Activated CD4-positive, alpha-beta T cell treated with anti-CD3 and anti-CD28 coated beads for 36 hours (primary cell): ENCODE results near the gene CCNC. TPM values are rescaled to one million over a fixed set of nuclear protein-coding genes. Genes with fewer than 3 reads are reported as not detected.

Experiments used
- ATAC-seq: fragments of 200-7000 bp; cut with Tn5 transposase; one replicate; pipeline ENCODE4 v1.10.0; 2021; ENCODE audit warnings: mild to moderate bottlenecking, moderate library complexity
- CTCF ChIA-PET: fragments of 350-600 bp; sonication (Branson Sonifier 250); formaldehyde crosslinking; loops from one replicate; lab custom pipeline; 2021; ENCODE audit warnings: antibody characterized with exemption; lab: Charles Lee
- POLR2A ChIA-PET: fragments of 350-600 bp; sonication (Branson Sonifier 250); formaldehyde crosslinking; loops from one replicate; lab custom pipeline; 2021; ENCODE audit warnings: antibody characterized with exemption, inconsistent platforms; lab: Charles Lee
- DNase-seq: peaks from one replicate; pipeline ENCODE4 v3.0.0-alpha.2; 2020
- H3K27ac Mint-ChIP-seq: one replicate; pipeline ENCODE4 v1.8.0; 2021; ENCODE audit warnings: mixed read lengths
- H3K27me3 Mint-ChIP-seq: one replicate; pipeline ENCODE4 v1.8.0; 2021; ENCODE audit warnings: mixed read lengths
- H3K36me3 Mint-ChIP-seq: one replicate; pipeline ENCODE4 v1.8.0; 2021; ENCODE audit warnings: low read depth, mixed read lengths
- H3K4me1 Mint-ChIP-seq: one replicate; pipeline ENCODE4 v1.8.0; 2021; ENCODE audit warnings: mixed read lengths
- H3K4me3 Mint-ChIP-seq: one replicate; pipeline ENCODE4 v1.8.0; 2021; ENCODE audit warnings: mild to moderate bottlenecking, moderate library complexity, mixed read lengths
- H3K9me3 Mint-ChIP-seq: one replicate; pipeline ENCODE4 v1.8.0; 2021; ENCODE audit warnings: low read depth, mixed read lengths
- intact Hi-C, 2 experiments: fragments of 100-400 bp; cut with DNase I in 1 of 2; cut with micrococcal nuclease in 1 of 2; formaldehyde crosslinking; loops; one replicate each; pipeline versions ENCODE4 v1.14.2 to v1.15.1; 2022 to 2024; cut with DNase I, micrococcal nuclease
- total RNA-seq, 2 experiments: library from RNA; stranded (reverse); gene quantifications; one replicate each; pipeline ENCODE4 v1.2.3, GENCODE V29; 2021

CCNC gene
- total RNA-seq, 2 experiments from 2014 or later, result 50.7 to 67.3 TPM

DNA sequence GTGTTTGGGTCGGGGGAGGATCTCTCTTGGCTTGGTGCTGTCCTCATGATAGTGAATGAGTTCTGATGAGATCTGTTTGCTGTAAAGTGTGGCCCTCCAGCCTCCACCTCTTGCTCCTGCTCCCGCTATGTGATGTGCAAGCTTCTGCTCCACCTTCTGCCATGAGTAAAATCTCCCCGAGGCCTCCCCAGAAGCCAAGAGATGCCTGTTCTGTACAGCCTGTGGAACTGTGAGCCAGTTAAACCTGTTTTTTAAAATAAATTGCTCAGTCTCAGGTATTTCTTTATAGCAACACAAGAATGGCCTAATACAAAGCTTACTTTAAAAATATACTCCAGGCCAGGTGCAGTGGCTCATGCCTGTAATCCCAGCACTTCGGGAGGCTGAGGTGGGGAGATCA lies 11.3 kb upstream of the CCNC start:
- peaks cover 21% of the 10 kb centered on the region for H3K27me3 Mint-ChIP-seq
- ATAC-seq, result no peak

DNA sequence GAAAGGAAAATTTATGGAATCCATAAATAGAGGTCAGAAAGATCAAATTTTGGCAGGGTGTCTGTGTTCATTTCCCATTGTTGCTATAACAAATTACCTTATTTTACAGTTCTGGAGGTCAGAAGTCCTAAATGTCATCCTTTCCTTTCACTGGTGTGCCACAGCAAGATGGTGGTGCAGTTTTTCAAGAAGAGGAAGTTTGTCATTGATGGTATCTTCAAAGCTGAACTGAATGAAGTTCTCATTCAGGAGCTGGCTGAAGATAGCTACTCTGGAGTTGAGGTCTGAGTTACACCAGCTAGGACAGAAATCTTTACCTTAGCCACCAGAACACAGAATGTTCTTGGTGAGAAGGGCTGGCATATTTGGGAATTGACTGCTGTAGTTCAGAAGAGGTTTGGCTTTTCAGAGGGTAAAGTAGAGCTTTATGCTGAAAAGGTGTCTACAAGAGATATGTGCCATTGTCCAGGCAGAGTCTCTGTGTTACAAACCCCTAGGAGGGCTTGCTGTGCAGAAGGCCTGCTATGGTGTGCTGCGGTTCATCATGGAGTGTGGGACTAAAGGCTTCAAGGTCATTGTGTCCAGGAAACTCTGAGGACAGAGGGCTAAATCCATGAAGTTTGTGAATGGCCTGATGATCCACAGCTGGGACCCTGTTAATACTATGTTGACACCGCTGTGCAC lies 7.2 kb upstream of the CCNC start:
- no peak overlapping the region for H3K4me3 Mint-ChIP-seq
- intact Hi-C loops, result no loop called here
- no peak for DNase-seq
- no peak for ATAC-seq
- POLR2A ChIA-PET, result no interaction called here
- H3K4me1 Mint-ChIP-seq, result no peaks in the 10 kb centered on the region
- CTCF ChIA-PET, result interaction anchor here (1.4 to 2.7 kb wide), 2 partner anchors 11 to 141 kb away, joined by 4 to 19 read pairs; no protein-coding TSS in a partner anchor
- no peaks in the 10 kb centered on the region for H3K9me3 Mint-ChIP-seq
- H3K36me3 Mint-ChIP-seq, result no peaks in the 10 kb centered on the region
- no peak overlapping the region for H3K27ac Mint-ChIP-seq
- peaks cover 9% of the 10 kb centered on the region for H3K27me3 Mint-ChIP-seq

More for the DNA sequence above, 11.3 kb upstream of the CCNC start:
- Mint-ChIP-seq H3K4me3 (no peak overlapping the region), H3K36me3 (no peaks in the 10 kb centered on the region), H3K27ac (no peak overlapping the region), H3K4me1 (no peaks in the 10 kb centered on the region), H3K9me3 (no peaks in the 10 kb centered on the region)
- no peak for DNase-seq
- intact Hi-C loops, result no loop called here
- POLR2A ChIA-PET, result no interaction called here
- CTCF ChIA-PET, result no interaction called here

DNA sequence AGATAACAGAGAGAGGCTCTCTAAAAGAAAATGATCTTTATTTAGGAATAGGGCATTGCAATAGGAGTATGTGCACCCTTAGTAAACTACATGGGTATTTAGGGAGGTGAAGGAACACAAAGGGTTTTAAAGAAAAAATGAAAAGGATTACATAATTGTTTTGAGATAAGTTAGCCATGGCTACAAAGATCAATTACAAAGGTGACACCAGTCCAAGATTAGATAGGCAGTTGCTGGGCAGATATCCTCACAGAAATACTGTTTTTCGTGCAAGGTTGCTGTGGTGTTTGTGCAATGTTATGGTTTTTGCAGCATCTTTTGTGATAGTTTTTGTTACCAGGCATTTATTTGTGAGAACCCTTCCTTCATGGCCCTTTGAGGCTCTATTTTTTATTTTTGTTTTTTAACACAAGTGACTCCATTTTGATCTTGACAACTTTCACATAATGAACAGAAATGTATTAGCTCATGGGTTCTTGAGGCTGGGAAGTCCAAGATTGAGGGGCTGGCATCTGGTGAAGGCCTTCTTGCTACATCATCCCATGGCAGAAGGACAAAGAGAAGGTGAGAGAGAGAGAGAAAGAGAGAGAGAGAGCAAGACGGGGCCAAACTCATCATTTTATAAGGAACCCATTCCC lies 5.6 kb upstream of the CCNC start:
- ChIA-PET POLR2A (no interaction called here), CTCF (interaction anchor here (0.8 to 1.4 kb wide), 4 partner anchors 12 to 141 kb away, joined by 4 read pairs; no protein-coding TSS in a partner anchor)
- no peaks in the 10 kb centered on the region for H3K9me3 Mint-ChIP-seq

DNA sequence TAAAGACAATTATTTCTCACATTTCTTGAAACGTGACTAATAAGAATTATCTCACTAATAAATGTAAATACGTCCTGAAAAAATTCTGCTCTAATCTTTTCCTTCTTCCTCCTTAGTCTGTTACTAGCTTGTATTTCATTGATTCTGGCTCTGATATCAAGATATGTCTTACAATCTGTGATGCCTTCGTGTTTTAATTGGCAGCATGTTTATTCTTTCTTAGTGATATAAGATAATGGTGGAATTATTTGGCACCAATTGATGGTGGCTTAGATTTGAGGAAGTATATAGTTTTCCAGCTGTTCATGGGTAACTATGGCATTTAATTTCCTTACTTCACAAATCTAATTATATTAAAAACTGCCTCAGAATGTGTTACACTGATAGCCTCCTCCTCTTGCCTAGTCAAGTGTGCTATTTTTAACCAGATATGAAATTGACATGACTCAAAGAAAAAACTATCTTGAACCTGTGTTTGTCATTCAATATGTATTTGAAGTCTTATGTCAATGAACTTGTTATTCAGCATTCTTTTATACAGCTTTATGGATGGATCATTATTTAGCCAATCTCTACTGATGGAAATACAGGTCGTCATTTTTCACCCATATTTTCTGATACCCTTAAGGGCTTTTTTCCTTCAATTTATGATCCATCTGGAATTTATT lies 5.3 kb downstream of the CCNC start:
- CTCF ChIA-PET, result interaction anchor here (1.0 to 1.5 kb wide), 4 partner anchors 10 to 183 kb away, joined by 3 to 5 read pairs (median 3); no protein-coding TSS in a partner anchor
- no peak for ATAC-seq
- no peak for DNase-seq
- intact Hi-C loops, result no loop called here
- POLR2A ChIA-PET, result no interaction called here
- no peaks in the 10 kb centered on the region for H3K9me3 Mint-ChIP-seq
- H3K27ac Mint-ChIP-seq, result no peak overlapping the region
- H3K36me3 Mint-ChIP-seq, result peaks cover 16% of the 10 kb centered on the region
- H3K4me3 Mint-ChIP-seq, result no peak overlapping the region
- peaks cover 26% of the 10 kb centered on the region for H3K4me1 Mint-ChIP-seq
- H3K27me3 Mint-ChIP-seq, result no peaks in the 10 kb centered on the region

More for the DNA sequence above, 5.6 kb upstream of the CCNC start:
- intact Hi-C loops, result no loop called here
- peaks cover 3% of the 10 kb centered on the region for H3K27me3 Mint-ChIP-seq
- H3K36me3 Mint-ChIP-seq, result no peaks in the 10 kb centered on the region
- H3K4me3 Mint-ChIP-seq, result no peak overlapping the region
- DNase-seq (no peak), ATAC-seq (no peak)
- no peaks in the 10 kb centered on the region for H3K4me1 Mint-ChIP-seq
- H3K27ac Mint-ChIP-seq, result no peak overlapping the region

DNA sequence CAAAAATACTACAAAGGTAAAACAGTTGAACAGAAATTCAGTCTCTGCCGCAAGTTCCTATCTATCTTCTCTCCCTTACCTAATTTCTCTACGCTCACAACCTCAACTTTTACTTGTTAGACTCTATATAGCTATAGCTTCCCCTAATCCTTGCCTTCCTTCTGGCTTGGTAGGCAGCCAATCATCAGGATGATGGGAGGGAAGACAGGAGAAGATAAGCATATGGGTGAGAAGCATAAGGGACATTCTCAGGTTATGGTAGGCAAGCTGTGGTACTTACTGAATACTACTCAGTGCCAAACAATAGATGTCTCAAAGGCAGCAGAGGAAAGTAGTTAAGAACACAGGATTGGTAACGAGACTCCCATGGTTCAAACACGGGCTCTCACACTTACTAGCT lies 7.8 kb downstream of the CCNC start:
- Mint-ChIP-seq H3K27me3 (no peaks in the 10 kb centered on the region), H3K4me1 (peaks cover 9% of the 10 kb centered on the region), H3K27ac (no peak overlapping the region), H3K4me3 (no peak overlapping the region), H3K36me3 (peaks cover 33% of the 10 kb centered on the region), H3K9me3 (no peaks in the 10 kb centered on the region)
- ChIA-PET CTCF (interaction anchor here (0.5 kb wide), 1 partner anchor 8 kb away, joined by 3 read pairs; the partner anchor contains the start of gene CCNC), POLR2A (no interaction called here)
- no peak for ATAC-seq
- intact Hi-C loops, result no loop called here
- no peak for DNase-seq

DNA sequence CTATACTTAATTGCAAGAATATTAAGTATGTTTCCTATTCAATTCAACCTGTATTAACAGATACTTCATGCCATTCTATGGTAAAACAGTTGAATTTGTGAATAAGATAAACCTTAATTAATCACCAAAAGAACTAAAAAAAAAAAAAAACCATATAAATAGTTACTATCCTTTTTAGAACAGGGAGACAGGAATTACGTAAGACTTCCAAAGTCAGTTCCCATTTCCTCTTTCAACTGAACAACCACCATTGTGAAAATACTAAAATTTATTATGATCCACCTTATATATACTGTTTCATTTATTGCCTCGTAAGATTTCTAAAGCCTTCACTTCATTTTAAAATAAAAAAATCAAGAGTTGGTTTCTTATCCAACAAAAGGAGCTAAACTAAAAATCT lies 9.4 kb downstream of the CCNC start:
- H3K27ac Mint-ChIP-seq, result no peak overlapping the region
- DNase-seq (no peak), ATAC-seq (no peak)
- no peak overlapping the region for H3K4me3 Mint-ChIP-seq
- peaks cover 4% of the 10 kb centered on the region for H3K4me1 Mint-ChIP-seq
- H3K9me3 Mint-ChIP-seq, result no peaks in the 10 kb centered on the region
- H3K27me3 Mint-ChIP-seq, result no peaks in the 10 kb centered on the region
- H3K36me3 Mint-ChIP-seq, result peaks cover 43% of the 10 kb centered on the region
- intact Hi-C loops, result no loop called here
- ChIA-PET POLR2A (no interaction called here), CTCF (interaction anchor here (0.7 to 1.0 kb wide), 3 partner anchors 9 to 39 kb away, joined by 4 to 7 read pairs (median 4); no protein-coding TSS in a partner anchor)

DNA sequence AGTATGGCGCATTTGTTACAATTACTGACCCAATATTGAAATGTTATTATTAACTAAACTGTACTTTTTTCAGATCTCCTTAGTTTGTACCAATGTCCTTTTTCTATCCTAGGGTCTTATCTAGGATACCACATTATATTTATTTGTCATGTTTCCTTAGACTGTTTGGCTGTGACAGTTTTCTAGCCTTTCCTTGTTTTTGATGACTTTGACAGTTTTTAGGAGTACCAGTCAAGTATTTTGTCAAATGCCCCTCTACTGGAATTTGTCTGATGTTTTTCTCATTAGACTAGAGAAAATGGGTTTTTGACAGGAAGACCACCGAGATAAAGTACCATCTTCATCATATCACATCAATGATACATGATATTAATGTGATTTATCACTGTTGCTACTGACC lies 14.6 kb downstream of the CCNC start:
- H3K9me3 Mint-ChIP-seq, result no peaks in the 10 kb centered on the region
- intact Hi-C loops, result no loop called here
- H3K4me1 Mint-ChIP-seq, result no peaks in the 10 kb centered on the region
- ChIA-PET POLR2A (no interaction called here), CTCF (interaction anchor here (1.2 kb wide), 1 partner anchor 119 kb away, joined by 3 read pairs; no protein-coding TSS in a partner anchor)
- DNase-seq, result no peak
- H3K4me3 Mint-ChIP-seq, result no peak overlapping the region
- H3K27ac Mint-ChIP-seq, result no peak overlapping the region
- ATAC-seq, result no peak
- peaks cover 41% of the 10 kb centered on the region for H3K36me3 Mint-ChIP-seq
- no peaks in the 10 kb centered on the region for H3K27me3 Mint-ChIP-seq

DNA sequence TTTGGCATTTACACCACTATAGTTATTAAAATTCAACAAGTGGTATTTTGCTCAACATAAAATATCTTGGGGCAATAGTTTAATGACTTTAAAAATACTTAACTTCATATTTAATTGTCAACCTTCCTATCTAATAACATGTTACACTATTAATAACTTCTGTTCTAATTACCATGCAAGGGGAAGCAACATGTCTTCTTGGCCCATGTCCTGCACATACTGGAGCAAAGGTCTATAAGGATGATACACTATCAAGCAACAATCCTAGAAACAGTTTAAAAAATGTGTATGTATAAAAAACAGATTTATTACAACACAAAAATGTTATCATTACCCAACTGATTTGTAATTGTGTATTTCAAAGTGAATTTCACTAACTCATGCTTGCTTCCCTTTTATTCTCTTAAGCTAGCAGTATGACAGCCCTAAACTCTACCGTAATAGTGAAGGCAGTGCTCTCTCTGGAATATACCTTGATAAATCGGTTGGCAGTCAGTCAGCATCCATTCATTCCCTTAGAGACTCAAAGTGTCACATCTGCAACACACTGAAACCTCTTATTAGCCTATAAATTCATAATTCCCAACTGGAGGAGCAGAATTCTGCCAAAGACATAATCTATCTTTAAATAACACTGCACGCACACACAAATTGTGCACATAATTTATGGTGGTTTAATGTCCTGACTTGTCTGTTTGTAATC lies 18.3 kb downstream of the CCNC start:
- DNase-seq (no peak), ATAC-seq (no peak)
- Mint-ChIP-seq H3K27me3 (no peaks in the 10 kb centered on the region), H3K9me3 (no peaks in the 10 kb centered on the region), H3K27ac (no peak overlapping the region), H3K4me1 (no peaks in the 10 kb centered on the region), H3K4me3 (no peak overlapping the region), H3K36me3 (peaks cover 37% of the 10 kb centered on the region)
- POLR2A ChIA-PET, result no interaction called here
- CTCF ChIA-PET, result interaction anchor here (0.9 to 1.4 kb wide), 2 partner anchors 9 to 17 kb away, joined by 4 to 5 read pairs; no protein-coding TSS in a partner anchor
- intact Hi-C loops, result no loop called here

DNA sequence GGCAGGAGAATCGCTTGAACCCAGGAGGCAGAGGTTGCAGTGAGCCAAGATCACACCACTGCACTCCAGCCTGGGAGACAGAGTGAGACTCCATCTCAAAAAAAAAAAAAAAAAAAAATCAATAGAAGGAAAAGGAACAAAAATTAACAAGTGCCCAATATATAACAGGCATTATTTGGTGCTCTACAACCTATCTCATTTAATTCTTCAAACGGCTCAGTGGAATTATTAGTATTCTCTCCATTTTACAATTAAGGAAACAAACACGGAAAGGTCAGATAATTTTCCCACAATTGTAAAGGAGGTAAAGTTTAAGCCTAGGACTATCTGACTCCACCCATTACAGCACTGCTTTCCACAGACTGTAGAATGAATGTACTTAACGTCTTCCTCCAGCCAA lies 19.8 kb downstream of the CCNC start:
- DNase-seq (no peak), ATAC-seq (no peak)
- H3K27me3 Mint-ChIP-seq, result no peaks in the 10 kb centered on the region
- H3K27ac Mint-ChIP-seq, result no peak overlapping the region
- CTCF ChIA-PET, result interaction anchor here (0.6 to 1.4 kb wide), 2 partner anchors 16 to 107 kb away, joined by 3 to 5 read pairs; no protein-coding TSS in a partner anchor
- H3K4me3 Mint-ChIP-seq, result no peak overlapping the region
- POLR2A ChIA-PET, result no interaction called here
- H3K9me3 Mint-ChIP-seq, result no peaks in the 10 kb centered on the region
- intact Hi-C loops, result no loop called here
- peaks cover 36% of the 10 kb centered on the region for H3K36me3 Mint-ChIP-seq
- H3K4me1 Mint-ChIP-seq, result no peaks in the 10 kb centered on the region

DNA sequence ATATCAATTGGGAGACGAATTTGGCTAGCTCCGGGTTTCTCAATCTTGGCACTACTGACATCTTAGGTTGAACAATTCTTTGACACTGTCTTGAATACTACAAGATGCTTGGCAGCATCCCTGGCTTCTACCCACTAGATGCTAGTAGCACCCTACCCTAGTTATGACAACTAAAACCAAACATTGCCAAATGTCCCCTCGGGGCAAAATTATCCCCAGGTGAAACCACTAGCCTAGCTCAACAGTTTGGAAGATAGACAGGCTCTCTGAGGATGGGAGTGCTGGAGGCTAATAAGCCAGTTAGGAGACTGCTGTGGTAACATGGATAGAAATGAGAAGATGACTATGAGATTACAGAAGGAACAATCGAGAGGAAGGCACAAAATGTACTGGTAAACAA lies 20.9 kb downstream of the CCNC start:
- Mint-ChIP-seq H3K4me3 (no peak overlapping the region), H3K27ac (no peak overlapping the region), H3K9me3 (no peaks in the 10 kb centered on the region), H3K4me1 (no peaks in the 10 kb centered on the region), H3K36me3 (peaks cover 40% of the 10 kb centered on the region), H3K27me3 (no peaks in the 10 kb centered on the region)
- intact Hi-C loops, result no loop called here
- POLR2A ChIA-PET, result no interaction called here
- DNase-seq (no peak), ATAC-seq (no peak)
- CTCF ChIA-PET, result interaction anchor here (0.6 to 1.6 kb wide), 2 partner anchors 12 to 177 kb away, joined by 3 to 4 read pairs; no protein-coding TSS in a partner anchor

DNA sequence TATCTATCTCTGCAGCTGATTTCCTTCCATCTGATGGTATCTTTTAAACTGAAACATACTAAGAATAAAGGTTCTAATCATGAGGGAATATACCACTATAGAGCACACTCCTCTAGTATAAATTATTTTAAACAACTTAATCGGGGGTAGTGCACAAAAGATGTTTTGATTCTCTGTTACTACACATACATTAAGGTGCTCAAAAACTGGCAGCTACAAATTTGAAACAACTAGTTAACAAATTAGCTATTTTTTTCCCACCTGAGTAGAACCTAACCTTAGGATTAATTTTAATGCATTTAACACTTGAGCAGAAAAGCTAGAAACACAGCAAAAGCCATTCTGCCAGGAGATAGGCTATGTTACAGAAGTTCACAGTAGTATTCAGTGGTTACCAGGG lies 23.0 kb downstream of the CCNC start:
- Mint-ChIP-seq H3K27ac (no peak overlapping the region), H3K9me3 (no peaks in the 10 kb centered on the region), H3K4me1 (no peaks in the 10 kb centered on the region), H3K27me3 (no peaks in the 10 kb centered on the region), H3K36me3 (peaks cover 40% of the 10 kb centered on the region), H3K4me3 (no peak overlapping the region)
- DNase-seq (no peak), ATAC-seq (no peak)
- POLR2A ChIA-PET, result no interaction called here
- CTCF ChIA-PET, result interaction anchor here (0.7 to 1.3 kb wide), 4 partner anchors 15 to 214 kb away, joined by 3 to 6 read pairs (median 5); no protein-coding TSS in a partner anchor
- intact Hi-C loops, result no loop called here
